SK-N-MC (cell line): Measurements from ENCODE around the gene P2RY12.

Experiments used
- EZH2 ChIP-seq: fragments of 200-600 bp; sonication (generic); IDR thresholded peaks from one replicate; pipeline ENCODE4 v1.6.1; 2017; ENCODE audit warnings: antibody characterized with exemption
- FOXP2 ChIP-seq: optimal IDR thresholded peaks from 2 replicates; pipeline ENCODE3; 2011; ENCODE audit warnings: mild to moderate bottlenecking, moderate library complexity; ENCODE audit not compliant: insufficient read depth; ENCODE audit errors: extremely low read length, control extremely low read depth
- POLR2AphosphoS5 ChIP-seq: IDR thresholded peaks from 2 replicates; pipeline ENCODE4 v1.6.1; 2012; ENCODE audit warnings: mild to moderate bottlenecking, low read depth, low read length, borderline replicate concordance

DNA sequence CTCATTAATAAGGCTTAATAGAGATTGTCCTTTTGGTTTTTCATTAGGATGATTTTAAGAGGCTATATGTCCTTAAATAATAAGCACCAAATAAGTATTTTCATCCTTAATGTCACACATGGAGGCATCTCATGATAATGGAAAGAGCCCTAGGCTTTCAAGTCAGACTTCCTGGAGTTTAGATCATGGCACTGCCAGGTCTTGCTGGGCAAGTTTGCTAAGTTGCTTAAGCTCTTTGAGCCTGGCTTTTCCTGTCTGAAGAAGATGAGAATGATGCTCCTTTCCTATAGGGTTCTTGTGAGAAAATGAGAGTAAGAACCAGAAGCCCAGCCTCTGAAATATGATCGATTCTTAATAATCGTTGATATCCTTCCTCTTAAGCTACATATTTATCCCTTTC, 23.4 kb upstream of the P2RY12 start:
- TF ChIP-seq POLR2AphosphoS5 (no peak), EZH2 (no peak), FOXP2 (no peak)
